Suprapubic skin (tissue), 4 donors: ENCODE data around the gene PHF5A. TPM values are rescaled to one million over a fixed set of nuclear protein-coding genes. Genes with fewer than 3 reads are reported as not detected.
"Not testable (repeated sequence)": the region's sequence is repeated elsewhere in the genome, so short reads cannot be mapped to it uniquely, and the experiment has no call there.

Source experiments
- DNase-seq, 2 donors: peaks; one replicate each; pipeline ENCODE4 v3.0.0-alpha.2; 2019; ENCODE audit warnings: low spot score in 2 of 2
- H3K27ac ChIP-seq: fragments of 200-600 bp; sonication (generic); one replicate; pipeline ENCODE4 v1.5.1; 2019
- H3K27me3 ChIP-seq: fragments of 200-600 bp; sonication (generic); one replicate; pipeline ENCODE4 v1.5.1; 2019
- H3K36me3 ChIP-seq: fragments of 200-600 bp; sonication (generic); one replicate; pipeline ENCODE4 v1.5.1; 2019
- H3K4me1 ChIP-seq: fragments of 200-600 bp; sonication (generic); one replicate; pipeline ENCODE4 v1.5.1; 2019
- H3K4me3 ChIP-seq: fragments of 200-600 bp; sonication (generic); one replicate; pipeline ENCODE4 v1.5.1; 2019; ENCODE audit warnings: mild to moderate bottlenecking
- H3K9me3 ChIP-seq: fragments of 200-600 bp; sonication (generic); one replicate; pipeline ENCODE4 v1.5.1; 2019
- CTCF ChIP-seq, 2 donors: fragments of 200-600 bp in 1 of 2; fragments of 450-650 bp in 1 of 2; sonication (generic) in 1 of 2; IDR thresholded peaks; one replicate each; pipeline ENCODE4 v1.5.1; 2016 to 2019; ENCODE audit warnings: antibody characterized with exemption in 2 of 2, mild to moderate bottlenecking in 1 of 2, moderate library complexity in 1 of 2
- EP300 ChIP-seq: sonication (generic); formaldehyde crosslinking; IDR thresholded peaks from one replicate; pipeline ENCODE4 v1.6.1; 2017; ENCODE audit warnings: antibody characterized with exemption
- POLR2A ChIP-seq, 2 donors: fragments of 450-650 bp; IDR thresholded peaks; one replicate each; pipeline ENCODE4 v1.6.1; 2017; ENCODE audit warnings: antibody characterized with exemption in 2 of 2, mild to moderate bottlenecking in 2 of 2, moderate library complexity in 2 of 2
- POLR2AphosphoS5 ChIP-seq, 3 donors: sonication (generic); formaldehyde crosslinking; IDR thresholded peaks; one replicate each; pipeline ENCODE4 v1.6.1; 2017; ENCODE audit warnings: antibody characterized with exemption in 3 of 3
- WGBS: methylation state at CpG from one replicate; pipeline ENCODE4 v1.1.5; 2018; 5-methylcytosine and 5-hydroxymethylcytosine counted together
- total RNA-seq, 4 donors: library from RNA; depleted of rRNA; stranded (reverse); fragments of >200 nt; gene quantifications; one replicate each; pipeline ENCODE4 v1.1.0, GENCODE V29; 2016

Gene PHF5A
- total RNA-seq, 4 donors from 2014 or later = 26.7 to 47.1 (median 36.9) TPM

- TF ChIP-seq CTCF (IDR thresholded peaks at IDR 0.05) (no peak), POLR2A (IDR thresholded peaks at IDR 0.05) (no peak), POLR2AphosphoS5 (IDR thresholded peaks at IDR 0.05) (no peak)
- Histone ChIP-seq H3K27me3 (no peaks in the 10 kb centered on the region), H3K4me3 (no peak overlapping the region), H3K4me1 (peaks cover 43% of the 10 kb centered on the region), H3K36me3 (peaks cover 13% of the 10 kb centered on the region), H3K27ac (no peak overlapping the region), H3K9me3 (no peaks in the 10 kb centered on the region)
- 87% methylated on average over 2 of the region's 2 CpGs for WGBS
- DNase-seq = no peak
Measured at GRCh38 chr22:41471568-41471967, 3.1 kb upstream of the PHF5A start.

- no peak for DNase-seq
- Histone ChIP-seq H3K4me3 (no peak overlapping the region), H3K9me3 (no peaks in the 10 kb centered on the region), H3K4me1 (peaks cover 43% of the 10 kb centered on the region), H3K36me3 (peaks cover 20% of the 10 kb centered on the region), H3K27me3 (no peaks in the 10 kb centered on the region), H3K27ac (no peak overlapping the region)
- TF ChIP-seq CTCF (IDR thresholded peaks at IDR 0.05) (no peak), POLR2AphosphoS5 (IDR thresholded peaks at IDR 0.05) (no peak), POLR2A (IDR thresholded peaks at IDR 0.05) (no peak), EP300 (no peak)
- 86% methylated on average over 2 of the region's 2 CpGs for WGBS
Measured at GRCh38 chr22:41470886-41471285, 2.4 kb upstream of the PHF5A start.

- H3K4me1 ChIP-seq = peaks cover 43% of the 10 kb centered on the region
- H3K27me3 ChIP-seq = no peaks in the 10 kb centered on the region
- no peak for TF ChIP-seq EP300
- TF ChIP-seq POLR2A (IDR thresholded peaks at IDR 0.05) = peak in 1 of 2 donors; percentile 39
- TF ChIP-seq POLR2AphosphoS5 (IDR thresholded peaks at IDR 0.05) = no peak
- no peak for TF ChIP-seq CTCF (IDR thresholded peaks at IDR 0.05)
- H3K9me3 ChIP-seq = no peaks in the 10 kb centered on the region
- whole genome bisulfite sequencing = 2% methylated on average over 15 of the region's 30 CpGs
- peak overlapping the region; percentile 96 for H3K27ac ChIP-seq
- peaks cover 36% of the 10 kb centered on the region for H3K36me3 ChIP-seq
- H3K4me3 ChIP-seq = peak overlapping the region; percentile 97
- no peak for DNase-seq
Measured at GRCh38 chr22:41469218-41469851, 843 bp upstream of the PHF5A start.

- Histone ChIP-seq H3K27me3 (no peaks in the 10 kb centered on the region), H3K9me3 (no peaks in the 10 kb centered on the region), H3K4me1 (peaks cover 4% of the 10 kb centered on the region), H3K36me3 (peaks cover 93% of the 10 kb centered on the region), H3K4me3 (no peak overlapping the region), H3K27ac (no peak overlapping the region)
- no peak for DNase-seq
- 96% methylated on average over 4 of the region's 4 CpGs for WGBS
- no peak for TF ChIP-seq POLR2AphosphoS5 (IDR thresholded peaks at IDR 0.05)
- no peak for TF ChIP-seq CTCF (IDR thresholded peaks at IDR 0.05)
- TF ChIP-seq EP300 = no peak
- no peak for TF ChIP-seq POLR2A (IDR thresholded peaks at IDR 0.05)
Measured at GRCh38 chr22:41461901-41462300, 6.6 kb downstream of the PHF5A start.

GRCh38 chr22:41460071-41460470 lies 8.4 kb downstream of the PHF5A start:
- H3K27ac ChIP-seq, H3K9me3 ChIP-seq, H3K27me3 ChIP-seq, H3K4me3 ChIP-seq, H3K4me1 ChIP-seq, DNase-seq: not testable (repeated sequence)
- 69% methylated on average over 5 of the region's 5 CpGs for WGBS
- H3K36me3 ChIP-seq = peaks cover 74% of the 10 kb centered on the region

- H3K27me3 ChIP-seq = no peaks in the 10 kb centered on the region
- H3K36me3 ChIP-seq = peaks cover 68% of the 10 kb centered on the region
- no peak overlapping the region for H3K4me3 ChIP-seq
- WGBS = 59% methylated on average over 1 of the region's 1 CpG
- H3K27ac ChIP-seq = no peak overlapping the region
- no peaks in the 10 kb centered on the region for H3K4me1 ChIP-seq
- H3K9me3 ChIP-seq = no peaks in the 10 kb centered on the region
- DNase-seq = no peak
- TF ChIP-seq EP300 (no peak), CTCF (IDR thresholded peaks at IDR 0.05) (no peak), POLR2A (IDR thresholded peaks at IDR 0.05) (no peak), POLR2AphosphoS5 (IDR thresholded peaks at IDR 0.05) (no peak)
Measured at GRCh38 chr22:41459431-41459830, 9.1 kb downstream of the PHF5A start.
